ENCODE measurements around the gene MTCH1.
"Not testable (repeated sequence)": the region's sequence is repeated elsewhere in the genome, so short reads cannot be mapped to it uniquely, and the experiment has no call there.

The MTCH1 gene

DNA sequence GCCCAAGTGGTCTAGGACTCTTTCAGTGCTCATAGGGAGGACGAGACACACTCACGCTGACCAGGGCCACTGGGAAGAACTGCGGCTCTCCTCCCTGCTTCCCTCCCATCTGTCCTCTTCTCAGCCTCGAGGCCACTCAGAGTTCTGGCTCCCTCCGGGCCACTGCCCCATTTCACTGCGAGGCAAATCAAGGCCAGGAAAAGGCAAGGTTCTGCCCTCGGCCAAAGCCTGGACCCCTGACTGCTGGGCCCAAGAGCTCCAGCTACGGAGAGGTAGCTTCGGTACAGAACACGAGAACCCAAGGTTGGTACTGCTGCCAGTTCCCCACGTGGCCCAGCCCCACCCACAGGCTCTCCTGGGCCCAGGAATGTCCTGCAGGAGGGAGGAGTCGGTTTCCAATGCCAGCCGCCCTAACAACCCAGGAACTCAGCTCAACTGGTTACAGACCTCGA, 16.7 kb downstream of the MTCH1 start:
- no peak for FAIRE-seq

DNA sequence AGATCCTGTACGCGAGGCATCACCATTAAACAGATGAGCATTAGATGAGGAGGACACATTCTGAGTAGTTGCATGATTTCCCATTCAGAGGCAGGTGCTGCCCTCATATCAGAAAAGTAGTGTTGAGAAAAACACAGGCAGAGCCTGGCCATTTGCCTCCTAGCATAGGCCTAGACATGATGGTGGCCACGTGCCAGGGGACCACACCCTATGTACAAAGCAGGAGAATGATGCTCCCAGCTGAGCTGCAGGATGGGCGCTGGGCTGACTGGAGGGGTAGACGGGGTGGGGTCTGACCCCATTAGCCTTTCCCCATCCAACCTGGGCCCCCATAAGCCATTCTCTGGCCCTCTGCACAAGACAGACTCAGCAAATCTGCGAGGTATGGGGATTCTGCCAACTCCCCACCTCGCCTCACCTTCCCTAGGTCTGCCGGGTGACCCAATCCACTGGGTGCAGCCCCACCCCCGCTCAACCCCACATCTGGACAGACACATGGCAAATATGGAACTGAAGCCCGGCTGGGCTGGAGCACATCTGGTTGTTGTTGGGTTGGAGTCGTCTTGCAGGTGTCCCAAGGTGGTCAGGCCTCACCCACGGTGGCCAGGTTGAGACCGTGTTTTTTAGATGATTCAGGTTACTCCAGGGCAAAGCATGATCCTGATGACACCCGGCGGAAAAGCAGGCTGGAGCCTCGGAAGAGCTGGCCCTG, 17.6 kb downstream of the MTCH1 start:
- FAIRE-seq = no peak

DNA sequence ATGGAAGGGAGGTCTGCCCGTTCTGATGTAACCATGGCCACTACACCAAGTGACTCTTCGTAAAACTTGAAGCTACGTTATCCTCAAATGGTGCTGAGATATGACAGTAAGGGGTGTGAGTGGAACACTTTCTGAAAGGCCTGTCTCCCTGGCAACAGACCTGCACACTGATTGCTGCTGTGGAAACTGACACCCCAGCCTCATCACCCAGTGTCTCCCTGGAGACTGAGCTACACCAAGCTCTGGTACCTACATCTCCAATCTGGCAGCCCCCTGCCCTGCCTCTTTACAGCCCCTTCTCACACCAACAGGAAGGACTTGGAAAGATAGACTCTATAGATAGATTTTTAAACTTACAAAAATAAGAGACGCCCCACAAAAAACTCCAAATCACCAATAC, 18.2 kb downstream of the MTCH1 start:
- FAIRE-seq = no peak

DNA sequence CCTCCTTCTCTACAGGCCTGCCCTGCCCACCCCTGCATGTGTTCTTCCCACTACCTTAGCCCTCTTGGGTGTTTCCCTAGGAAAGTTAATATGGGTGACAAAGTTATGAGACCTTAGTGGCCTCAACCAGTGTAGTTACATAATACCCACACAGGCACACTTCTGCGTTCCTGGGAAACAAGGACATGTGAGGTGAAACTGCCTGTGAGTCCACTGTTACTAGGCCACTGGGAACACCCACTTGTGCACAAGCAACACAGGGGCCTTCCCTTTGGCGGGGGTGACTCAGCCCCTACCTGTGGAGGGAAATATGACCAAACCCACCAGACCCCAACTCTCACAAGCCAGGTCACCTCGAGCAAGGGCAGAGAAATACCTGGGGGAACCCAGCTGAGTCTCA, 18.7 kb downstream of the MTCH1 start:
- FAIRE-seq = no peak

DNA sequence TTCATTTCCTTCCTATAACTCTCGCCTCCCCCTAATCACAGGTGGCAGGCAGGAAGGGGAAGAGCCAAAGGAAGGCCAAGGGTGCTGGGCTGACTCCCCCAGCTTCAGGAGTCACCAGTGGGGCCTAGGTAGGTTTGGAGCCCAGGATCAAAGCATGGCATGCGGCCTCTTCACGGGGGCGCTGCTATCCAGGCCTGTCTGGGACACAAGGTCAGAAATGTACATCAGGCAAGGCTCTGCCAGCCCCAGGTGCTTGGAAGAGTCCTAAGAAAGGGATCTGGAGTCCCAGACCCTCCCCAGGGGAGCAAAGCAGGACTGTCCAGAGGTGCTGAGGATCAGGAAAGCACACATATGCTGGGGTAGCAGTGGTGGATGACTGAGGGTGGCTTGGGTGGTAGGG, 21.1 kb downstream of the MTCH1 start:
- FAIRE-seq = no peak

DNA sequence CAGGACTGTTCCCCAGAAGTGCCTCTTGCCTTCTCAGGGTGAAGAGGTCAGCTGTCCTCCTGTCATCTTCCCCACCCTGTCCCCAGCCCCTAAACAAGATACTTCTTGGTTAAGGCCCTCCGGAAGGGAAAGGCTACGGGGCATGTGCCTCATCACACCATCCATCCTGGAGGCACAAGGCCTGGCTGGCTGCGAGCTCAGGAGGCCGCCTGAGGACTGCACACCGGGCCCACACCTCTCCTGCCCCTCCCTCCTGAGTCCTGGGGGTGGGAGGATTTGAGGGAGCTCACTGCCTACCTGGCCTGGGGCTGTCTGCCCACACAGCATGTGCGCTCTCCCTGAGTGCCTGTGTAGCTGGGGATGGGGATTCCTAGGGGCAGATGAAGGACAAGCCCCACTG, 21.6 kb downstream of the MTCH1 start:
- no peak for FAIRE-seq

DNA sequence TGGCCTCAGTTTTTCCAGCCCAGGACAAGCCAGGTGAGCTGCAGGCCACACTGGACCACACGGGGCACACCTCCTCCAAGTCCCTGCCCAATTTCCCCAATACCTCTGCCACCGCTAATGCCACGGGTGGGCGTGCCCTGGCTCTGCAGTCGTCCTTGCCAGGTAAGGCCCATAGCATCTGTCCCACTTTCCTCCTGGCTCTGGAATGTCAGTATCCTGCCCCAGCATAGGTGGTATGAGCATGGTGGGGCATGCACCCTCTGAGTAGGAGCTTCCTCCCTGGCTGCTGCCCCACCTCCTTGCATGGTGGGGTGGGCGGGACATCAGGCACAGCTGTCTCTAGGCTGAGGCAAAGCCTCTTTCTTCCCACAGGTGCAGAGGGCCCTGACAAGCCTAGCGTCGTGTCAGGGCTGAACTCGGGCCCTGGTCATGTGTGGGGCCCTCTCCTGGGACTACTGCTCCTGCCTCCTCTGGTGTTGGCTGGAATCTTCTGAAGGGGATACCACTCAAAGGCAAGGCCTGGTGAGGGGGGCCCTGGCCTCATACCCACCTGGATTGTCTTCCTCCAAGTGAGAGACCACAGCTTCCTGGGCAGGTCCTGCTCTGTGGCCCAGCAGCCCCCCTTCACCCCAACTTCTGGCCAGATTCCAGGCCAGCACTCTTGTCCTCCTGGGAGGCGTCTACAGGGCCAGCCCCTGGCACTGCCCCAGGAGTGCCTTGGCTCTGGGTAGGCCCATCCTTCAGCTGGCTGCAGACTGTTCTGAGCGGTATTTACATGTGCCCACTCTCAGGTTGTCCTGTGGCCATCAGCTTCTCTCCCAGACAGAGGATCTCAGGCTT, 22.3 kb downstream of the MTCH1 start:
- no peak for FAIRE-seq

DNA sequence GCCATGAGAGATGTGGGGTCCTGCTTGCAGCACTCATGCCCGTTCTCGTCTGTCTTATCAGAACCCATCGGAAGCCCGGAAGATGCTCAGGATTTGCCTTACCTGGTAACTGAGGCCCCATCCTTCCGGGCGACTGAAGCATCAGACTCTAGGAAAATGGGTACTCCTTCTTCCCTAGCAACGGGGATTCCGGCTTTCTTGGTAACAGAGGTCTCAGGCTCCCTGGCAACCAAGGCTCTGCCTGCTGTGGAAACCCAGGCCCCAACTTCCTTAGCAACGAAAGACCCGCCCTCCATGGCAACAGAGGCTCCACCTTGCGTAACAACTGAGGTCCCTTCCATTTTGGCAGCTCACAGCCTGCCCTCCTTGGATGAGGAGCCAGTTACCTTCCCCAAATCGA, 23.1 kb downstream of the MTCH1 start:
- no peak for FAIRE-seq

DNA sequence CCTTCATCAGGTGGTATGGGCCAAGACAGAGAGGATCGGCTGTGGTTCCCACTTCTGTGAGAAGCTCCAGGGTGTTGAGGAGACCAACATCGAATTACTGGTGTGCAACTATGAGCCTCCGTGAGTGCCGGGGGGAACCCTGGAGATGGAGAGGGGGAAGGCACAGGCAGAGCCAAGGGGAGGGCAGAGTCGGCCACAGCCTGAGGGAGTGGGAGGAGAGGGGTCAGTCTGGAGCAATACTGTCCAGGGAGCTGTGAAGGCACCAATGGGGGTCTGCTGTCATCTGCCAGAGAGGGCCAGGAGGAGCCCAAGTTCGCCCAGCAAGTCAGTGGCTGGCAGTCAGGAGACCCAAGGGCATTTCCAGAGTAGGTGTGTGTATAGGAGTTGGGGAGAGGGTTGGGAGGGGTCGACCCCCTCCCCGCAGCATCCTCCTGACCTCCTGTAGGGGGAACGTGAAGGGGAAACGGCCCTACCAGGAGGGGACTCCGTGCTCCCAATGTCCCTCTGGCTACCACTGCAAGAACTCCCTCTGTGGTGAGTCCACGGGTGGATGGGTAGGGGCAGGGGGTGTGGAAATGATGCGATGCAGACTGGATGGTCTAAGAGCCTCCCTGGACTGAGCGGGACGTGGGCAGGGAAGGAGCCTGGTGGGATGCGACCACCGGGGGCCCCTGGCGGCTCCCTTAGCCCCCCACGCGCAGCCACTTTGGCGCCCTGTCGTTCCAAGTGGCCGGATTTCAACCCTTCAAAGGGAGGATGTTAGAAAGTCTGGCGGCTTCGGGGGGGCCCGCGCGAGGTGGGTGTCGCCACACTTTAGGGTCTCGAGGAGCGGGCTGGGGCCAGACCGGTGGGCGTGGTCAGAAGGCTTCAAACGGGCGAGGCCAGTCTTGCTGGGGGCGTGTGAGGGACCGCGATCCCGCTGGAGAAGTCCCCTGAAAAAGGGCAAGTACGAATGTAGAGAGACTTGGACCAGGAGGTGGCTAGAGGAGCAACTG, 24.3 kb downstream of the MTCH1 start:
- no peak for FAIRE-seq

DNA sequence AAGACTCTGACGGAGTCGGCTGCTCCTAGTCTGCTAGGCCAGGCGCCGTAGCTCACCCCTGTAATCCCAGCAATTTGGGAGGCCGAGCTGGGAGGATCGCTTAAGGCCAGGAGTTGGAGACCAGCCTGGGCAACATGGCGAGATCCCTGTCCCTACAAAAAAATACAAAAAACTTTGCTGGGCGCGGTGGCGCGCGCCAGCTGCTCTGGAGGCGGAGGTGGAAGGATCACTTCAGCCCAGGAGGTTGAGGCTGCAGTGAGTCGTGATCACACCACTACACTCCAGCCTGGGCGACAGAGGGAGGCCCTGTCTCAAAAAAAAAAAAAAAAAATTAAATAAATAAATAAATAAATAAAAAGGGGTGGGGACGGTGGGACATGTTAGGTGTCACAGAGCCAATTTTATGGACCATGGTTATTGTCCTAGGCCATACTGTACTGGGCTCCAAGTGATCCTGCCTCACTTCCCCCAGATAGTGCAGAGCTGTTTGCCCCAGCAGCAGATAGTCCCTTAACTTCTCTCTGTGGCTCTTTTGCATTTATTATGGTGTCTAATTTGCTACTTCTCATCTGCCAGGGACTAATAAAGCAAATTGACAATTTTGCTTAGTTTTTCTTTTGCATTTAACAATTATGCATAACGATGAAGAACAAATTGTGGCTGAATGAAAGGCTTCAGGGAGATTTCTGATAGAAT, 26.3 kb downstream of the MTCH1 start:
- no peak for FAIRE-seq

DNA sequence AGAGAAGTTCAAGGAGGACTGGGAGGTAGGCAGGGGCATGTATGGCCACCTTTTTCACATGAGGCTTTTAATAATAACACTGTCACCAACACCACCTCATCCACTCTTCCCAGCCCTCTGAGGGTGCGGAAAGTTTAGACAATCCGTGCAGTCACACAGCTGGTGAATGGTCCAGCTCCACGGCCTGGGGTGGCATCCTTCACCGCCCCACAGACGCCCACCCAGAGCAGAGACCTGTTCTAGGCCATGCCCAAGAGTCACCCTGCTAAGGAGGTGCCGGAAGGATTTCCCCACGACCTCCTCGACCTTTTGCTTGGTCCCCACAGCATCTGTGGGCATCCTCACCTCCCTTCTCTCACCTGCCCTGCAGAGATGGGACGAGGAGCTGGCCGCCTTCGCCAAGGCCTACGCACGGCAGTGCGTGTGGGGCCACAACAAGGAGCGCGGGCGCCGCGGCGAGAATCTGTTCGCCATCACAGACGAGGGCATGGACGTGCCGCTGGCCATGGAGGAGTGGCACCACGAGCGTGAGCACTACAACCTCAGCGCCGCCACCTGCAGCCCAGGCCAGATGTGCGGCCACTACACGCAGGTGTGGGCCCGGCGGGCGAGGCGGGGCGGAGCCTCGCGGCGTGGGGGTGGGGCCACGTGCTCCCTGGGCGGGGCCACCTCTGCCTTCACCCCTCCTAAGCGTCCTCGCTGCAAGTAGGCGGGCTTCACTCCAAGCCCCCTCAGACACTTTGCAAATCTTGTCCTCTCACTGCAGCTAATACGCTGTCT, 27.0 kb downstream of the MTCH1 start:
- FAIRE-seq = no peak

DNA sequence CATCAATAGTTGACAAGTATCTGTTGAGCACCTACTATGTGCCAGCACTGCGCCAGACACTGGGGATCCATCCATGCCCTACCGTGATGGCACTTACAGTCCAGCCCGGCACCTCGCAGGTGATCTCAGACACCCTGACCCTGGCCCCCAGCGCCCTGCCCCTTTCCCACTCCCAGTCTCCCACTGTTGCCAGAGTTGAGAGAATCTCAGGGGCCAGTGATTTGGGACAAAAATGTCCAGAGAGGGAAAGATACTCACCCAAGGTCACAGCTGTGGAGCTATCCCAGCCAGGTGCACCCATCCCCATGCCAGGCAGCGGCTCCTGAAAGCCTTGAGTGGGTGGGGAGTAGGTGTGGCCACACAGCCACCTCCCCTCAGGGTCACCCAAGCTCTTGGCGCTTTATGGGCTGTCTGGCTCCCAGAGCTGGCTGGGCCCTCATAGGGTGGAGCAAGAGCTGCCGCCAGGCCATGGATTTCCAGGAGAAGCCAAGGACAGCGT, 28.2 kb downstream of the MTCH1 start:
- FAIRE-seq = no peak

DNA sequence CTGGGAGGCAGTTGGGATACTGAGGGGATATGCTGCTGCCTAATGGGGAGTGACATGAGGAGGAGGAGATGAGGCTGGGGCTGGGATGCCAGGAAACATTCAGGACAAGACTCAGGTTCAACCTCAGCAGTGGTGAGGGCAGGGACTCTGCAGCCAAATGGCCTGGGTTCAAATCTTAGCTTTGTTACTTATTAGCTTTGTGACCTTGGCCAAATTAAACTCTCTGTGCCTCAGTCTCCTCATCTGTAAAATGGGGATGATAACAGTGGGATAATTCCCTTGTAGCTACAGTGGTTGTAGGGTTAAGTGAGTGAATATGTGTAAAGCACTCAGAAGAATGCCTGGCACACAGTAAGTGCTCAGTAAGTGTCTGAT, 29.6 kb downstream of the MTCH1 start:
- FAIRE-seq = no peak

DNA sequence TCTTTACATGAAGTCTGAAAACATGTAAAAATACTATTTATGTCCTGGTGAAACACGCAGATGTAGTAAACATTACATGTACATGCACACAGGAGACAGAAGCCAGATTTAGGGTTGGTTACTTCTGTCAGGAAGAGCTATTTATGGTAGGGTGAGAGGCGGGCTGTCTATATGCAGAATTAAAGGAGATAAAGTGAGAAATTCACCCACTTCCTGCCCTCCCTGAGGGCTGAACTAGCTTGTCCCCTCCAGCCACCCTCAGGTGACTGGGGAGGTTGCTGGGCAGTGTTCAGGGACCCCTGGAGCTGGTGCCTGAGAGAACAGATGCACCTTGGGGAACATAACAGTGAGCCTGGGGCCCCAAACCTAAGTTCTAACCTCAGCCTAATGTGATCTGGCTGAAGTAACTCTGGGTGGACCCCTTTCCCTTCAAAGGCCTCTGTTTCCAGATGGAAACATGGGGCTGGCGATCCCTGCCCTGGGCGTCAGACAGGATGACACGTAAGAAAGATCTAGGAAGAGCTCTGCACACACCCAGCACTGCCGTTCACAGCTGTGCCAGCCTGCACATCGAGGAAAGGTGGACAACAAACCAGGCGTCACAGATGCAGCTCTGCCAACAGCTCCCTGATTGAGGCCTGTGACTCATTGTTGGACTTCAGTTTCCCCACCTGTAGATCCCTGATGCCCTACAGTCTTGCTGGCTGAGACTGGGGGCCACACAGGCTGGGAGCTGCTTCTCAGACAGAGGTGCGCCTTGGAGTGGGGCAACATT, 30.1 kb downstream of the MTCH1 start:
- no peak for FAIRE-seq

DNA sequence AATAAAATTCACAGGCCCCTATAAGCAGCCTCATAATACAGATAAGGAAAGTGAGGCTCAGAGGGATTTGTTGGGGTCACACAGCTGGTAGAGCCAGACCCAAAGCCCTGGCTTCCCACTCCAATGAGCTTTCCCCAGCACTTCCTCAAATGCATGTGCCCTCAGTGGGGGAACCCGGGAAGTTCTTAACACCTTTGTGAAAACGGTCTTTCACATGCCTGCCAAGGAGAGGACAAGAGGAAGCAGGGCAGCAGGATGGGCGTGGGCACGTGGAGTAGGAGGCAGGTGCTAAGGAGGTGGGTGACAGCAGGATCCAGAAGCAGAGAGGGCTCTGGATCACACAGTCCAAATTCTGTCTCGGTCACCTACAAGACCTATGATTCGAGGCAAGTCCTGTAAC, 30.9 kb downstream of the MTCH1 start:
- no peak for FAIRE-seq

DNA sequence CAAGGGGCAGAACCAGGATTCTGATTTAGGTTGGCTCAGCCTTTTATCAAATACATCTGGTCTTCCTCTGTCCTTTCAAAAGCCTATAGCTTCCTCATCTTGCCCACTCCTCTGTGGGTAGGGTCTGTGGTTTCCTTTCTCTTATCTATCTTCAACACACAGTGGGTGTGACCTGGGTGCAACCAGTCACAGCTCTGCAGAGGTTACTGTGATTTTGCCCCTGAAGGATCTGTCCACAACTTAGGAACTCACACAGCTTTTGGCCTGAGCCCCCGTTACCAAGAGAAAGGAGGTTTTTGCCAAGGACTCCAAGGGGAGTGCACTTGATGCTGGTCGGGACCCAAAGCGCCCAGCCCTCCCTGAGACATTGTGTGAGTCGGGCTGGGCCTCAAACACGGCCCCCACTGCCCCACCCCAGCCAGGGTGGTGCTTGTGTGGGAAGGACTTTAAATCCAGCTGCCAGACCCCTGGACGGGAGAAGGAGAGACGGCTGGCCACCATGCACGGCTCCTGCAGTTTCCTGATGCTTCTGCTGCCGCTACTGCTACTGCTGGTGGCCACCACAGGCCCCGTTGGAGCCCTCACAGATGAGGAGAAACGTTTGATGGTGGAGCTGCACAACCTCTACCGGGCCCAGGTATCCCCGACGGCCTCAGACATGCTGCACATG, 31.6 kb downstream of the MTCH1 start, which contains the start of gene PI16:
Gene PI16 (plus strand): TSS at position 477 of the 670 bp plus-strand sequence. CDS start 23 bp downstream, at position 500.
- no peak for FAIRE-seq

DNA sequence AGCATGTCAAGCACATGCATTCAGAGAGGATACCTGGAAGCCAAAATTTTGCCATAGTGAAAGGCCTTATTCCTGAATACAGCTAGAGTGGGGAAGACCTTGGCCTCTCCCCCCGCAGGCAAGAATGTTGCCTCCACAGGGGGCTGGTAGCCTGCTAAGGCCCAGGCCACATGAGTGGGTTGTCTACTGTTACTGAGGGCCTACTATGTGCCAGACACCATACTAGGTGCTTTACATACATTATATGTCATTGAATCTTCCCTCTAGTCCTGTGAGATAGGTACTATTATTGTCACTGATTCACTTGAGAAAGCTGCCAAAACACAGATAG, 32.1 kb downstream of the MTCH1 start:
- no peak for FAIRE-seq

DNA sequence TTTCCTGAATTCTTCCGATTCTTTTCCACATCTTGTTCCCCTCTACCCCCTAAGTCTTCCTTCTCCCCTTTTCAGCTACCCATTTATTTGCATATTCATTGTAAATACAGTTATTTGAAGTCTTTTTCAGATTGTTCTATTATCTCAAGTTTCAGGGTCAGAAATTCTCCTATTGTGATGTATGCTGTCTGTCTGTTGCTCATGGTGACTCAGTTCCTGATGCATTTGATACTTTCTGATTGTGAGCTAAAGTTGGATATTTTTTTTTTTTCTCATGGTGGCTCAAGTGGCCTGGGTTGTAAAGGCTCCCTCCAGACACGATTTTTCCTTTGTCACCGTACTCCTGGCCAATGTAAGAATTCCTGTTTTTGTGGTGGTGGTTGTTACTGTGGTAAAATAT, 36.4 kb downstream of the MTCH1 start:
- FAIRE-seq = no peak

DNA sequence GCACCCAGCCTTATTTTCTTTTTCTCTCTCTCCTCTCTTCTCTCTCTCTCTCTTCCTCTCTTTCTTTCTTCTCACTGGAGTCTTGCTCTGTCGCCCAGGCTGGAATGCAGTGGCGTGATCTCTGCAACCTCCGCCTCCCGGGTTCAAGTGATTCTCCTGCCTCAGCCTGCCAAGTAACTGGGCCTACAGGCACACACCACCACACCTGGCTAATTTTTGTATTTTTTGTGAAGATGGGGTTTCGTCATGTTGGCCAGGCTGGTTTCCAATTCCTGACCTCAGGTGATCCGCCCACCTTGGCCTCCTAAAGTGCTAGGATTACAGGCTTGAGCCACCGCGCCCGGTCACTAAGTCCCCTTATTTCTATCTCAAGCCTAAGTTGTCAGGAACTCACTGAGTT, 36.9 kb downstream of the MTCH1 start:
- FAIRE-seq = not testable (repeated sequence)

Data from islet of Langerhans (tissue), 1 donor.